Lower lobe of right lung (tissue), 2 donors: ENCODE measurements around the gene KRT73. TPM values are rescaled to one million over a fixed set of nuclear protein-coding genes. Genes with fewer than 3 reads are reported as not detected.

Experiments used
- ATAC-seq, 2 donors: fragments of 200-7000 bp; cut with Tn5 transposase; one replicate each; pipeline ENCODE4 v1.9.1; 2020 to 2022; ENCODE audit warnings: mild to moderate bottlenecking in 2 of 2, moderate library complexity in 2 of 2
- DNase-seq: peaks from one replicate; pipeline ENCODE4 v3.0.0-alpha.2; 2020
- H3K27ac ChIP-seq: fragments of 200-600 bp; one replicate; pipeline ENCODE4 v1.8.0; 2022
- H3K27me3 ChIP-seq: fragments of 200-600 bp; one replicate; pipeline ENCODE4 v1.8.0; 2022; ENCODE audit warnings: low read depth
- H3K36me3 ChIP-seq: fragments of 200-600 bp; one replicate; pipeline ENCODE4 v1.8.0; 2022; ENCODE audit warnings: mild to moderate bottlenecking
- H3K4me1 ChIP-seq: fragments of 200-600 bp; one replicate; pipeline ENCODE4 v1.8.0; 2022
- H3K4me3 ChIP-seq: fragments of 200-600 bp; one replicate; pipeline ENCODE4 v1.8.0; 2022; ENCODE audit warnings: mild to moderate bottlenecking
- H3K9me3 ChIP-seq: fragments of 200-600 bp; one replicate; pipeline ENCODE4 v1.8.0; 2022
- CTCF ChIP-seq: fragments of 200-600 bp; IDR thresholded peaks from one replicate; pipeline ENCODE4 v1.8.0; 2022; ENCODE audit warnings: antibody characterized with exemption, mild to moderate bottlenecking
- intact Hi-C: fragments of 100-400 bp; cut with DNase I; formaldehyde crosslinking; loops from one replicate; pipeline ENCODE4 v1.11.0; 2022
- total RNA-seq: library from RNA; stranded (reverse); fragmentation: NEBNext Ultra II Directional; extraction: Animal tissue kit (Norgen Biotek cat#: 25700); gene quantifications from one replicate; pipeline ENCODE4 v1.2.1, GENCODE V29; 2021
- donor health status: DM: no; HTN: yes; CAD: no; lungs with severe emphysema.

Gene KRT73
- total RNA-seq, 1 donor from 2014 or later, result not detected

GRCh38 chr12:52559979-52560378 is 58.4 kb downstream of the KRT73 start:
- H3K4me1 ChIP-seq, result no peaks in the 10 kb centered on the region
- H3K27ac ChIP-seq, result no peak overlapping the region
- no peak for ATAC-seq
- no peaks in the 10 kb centered on the region for H3K36me3 ChIP-seq
- no peak overlapping the region for H3K4me3 ChIP-seq
- intact Hi-C loops, result no loop called here
- no peak for DNase-seq
- TF ChIP-seq CTCF, result no peak
- H3K27me3 ChIP-seq, result peaks cover 49% of the 10 kb centered on the region
- no peaks in the 10 kb centered on the region for H3K9me3 ChIP-seq

GRCh38 chr12:52558781-52559445 is 59.4 kb downstream of the KRT73 start:
- DNase-seq (no peak), ATAC-seq (no peak)
- TF ChIP-seq CTCF, result no peak

More at GRCh38 chr12:52558781-52559445, 59.4 kb downstream of the KRT73 start:
- no peaks in the 10 kb centered on the region for H3K9me3 ChIP-seq
- no peaks in the 10 kb centered on the region for H3K36me3 ChIP-seq
- no peak overlapping the region for H3K27ac ChIP-seq
- H3K27me3 ChIP-seq, result peaks cover 38% of the 10 kb centered on the region
- H3K4me3 ChIP-seq, result no peak overlapping the region
- intact Hi-C loops, result no loop called here
- H3K4me1 ChIP-seq, result no peaks in the 10 kb centered on the region

Other genes with a start within 250 kb of the KRT73 start
- gene KRT84, start 232.9 kb downstream of the KRT73 start, total RNA-seq, result not detected
- gene KRT82, start 212.2 kb downstream of the KRT73 start, total RNA-seq, result not detected
- gene KRT75, start 184.2 kb downstream of the KRT73 start, total RNA-seq, result not detected
- gene KRT6B, start 166.4 kb downstream of the KRT73 start, total RNA-seq, result not detected
- gene KRT6C, start 144.8 kb downstream of the KRT73 start, total RNA-seq, result not detected
- gene KRT6A, start 125.3 kb downstream of the KRT73 start, total RNA-seq, result 0.74 TPM
- 0.65 TPM for gene KRT5, start 98.2 kb downstream of the KRT73 start, total RNA-seq
- gene KRT71, start 65.4 kb downstream of the KRT73 start, total RNA-seq, result not detected
- gene KRT74, start 44.7 kb downstream of the KRT73 start, total RNA-seq, result not detected
- gene KRT72, start 17.1 kb downstream of the KRT73 start, total RNA-seq, result not detected
- gene KRT2, start 33.7 kb upstream of the KRT73 start, total RNA-seq, result not detected
- gene KRT1, start 61.8 kb upstream of the KRT73 start, total RNA-seq, result 1.3 TPM
- not detected for gene KRT77, start 85.0 kb upstream of the KRT73 start, total RNA-seq
- not detected for gene KRT76, start 158.8 kb upstream of the KRT73 start, total RNA-seq
- not detected for gene KRT3, start 177.6 kb upstream of the KRT73 start, total RNA-seq
- 6.4 TPM for gene KRT4, start 195.6 kb upstream of the KRT73 start, total RNA-seq
- 3.9 TPM for gene KRT79, start 215.8 kb upstream of the KRT73 start, total RNA-seq
- not detected for gene KRT78, start 230.4 kb upstream of the KRT73 start, total RNA-seq